Right ventricle myocardium inferior (tissue), 1 donor: ENCODE results near the gene RFC2. TPM values are rescaled to one million over a fixed set of nuclear protein-coding genes. Genes with fewer than 3 reads are reported as not detected.
"Not testable (repeated sequence)": the region's sequence is repeated elsewhere in the genome, so short reads cannot be mapped to it uniquely, and the experiment has no call there.

Source experiments
- ATAC-seq: fragments of 200-7000 bp; cut with Tn5 transposase; one replicate; pipeline ENCODE4 v1.9.1; 2020; ENCODE audit warnings: mild to moderate bottlenecking, moderate library complexity
- DNase-seq: peaks from one replicate; pipeline ENCODE4 v3.0.0; 2021; ENCODE audit errors: missing footprints
- intact Hi-C: fragments of 100-400 bp; cut with DNase I; formaldehyde crosslinking; loops from one replicate; pipeline ENCODE4 v1.11.0; 2022
- total RNA-seq: library from RNA; stranded (reverse); fragmentation: NEBNext Ultra II Directional; extraction: Animal tissue kit (Norgen Biotek cat#: 25700); gene quantifications from one replicate; pipeline ENCODE4 v1.2.1, GENCODE V29; 2021
- donor health status: DM: no; HTN: yes; CAD: no; lungs with severe emphysema.

The RFC2 gene
- total RNA-seq, 1 donor from 2014 or later: 12.4 TPM

- DNase-seq (no peak), ATAC-seq (no peak)
- intact Hi-C loops: no loop called here
These were observed 50.1 kb downstream of the RFC2 start for GRCh38 chr7:74203956-74204618.

GRCh38 chr7:74202841-74203556 lies 51.2 kb downstream of the RFC2 start:
- intact Hi-C loops: no loop called here
- no peak for ATAC-seq
- peak; percentile 17 for DNase-seq

- no peak for ATAC-seq
- no peak for DNase-seq
- intact Hi-C loops: no loop called here
These were observed 54.4 kb downstream of the RFC2 start for GRCh38 chr7:74199551-74200355.

GRCh38 chr7:74197449-74198124 lies 56.6 kb downstream of the RFC2 start:
- DNase-seq: no peak
- ATAC-seq: no peak
- intact Hi-C loops: no loop called here

- not testable (repeated sequence) for DNase-seq
- peak; percentile 30 for ATAC-seq
These were observed 58.1 kb downstream of the RFC2 start for GRCh38 chr7:74195968-74196654.

GRCh38 chr7:74195139-74195860 lies 58.9 kb downstream of the RFC2 start:
- ATAC-seq: peak; percentile 21
- DNase-seq, intact Hi-C loops: not testable (repeated sequence)

More at GRCh38 chr7:74195968-74196654, 58.1 kb downstream of the RFC2 start:
- intact Hi-C loops: not testable (repeated sequence)

GRCh38 chr7:74194686-74195085 lies 59.5 kb downstream of the RFC2 start:
- DNase-seq: no peak
- ATAC-seq: no peak
- intact Hi-C loops: no loop called here

GRCh38 chr7:74193913-74194312 lies 60.3 kb downstream of the RFC2 start:
- ATAC-seq: no peak
- intact Hi-C loops: no loop called here
- no peak for DNase-seq

GRCh38 chr7:74193054-74193453 lies 61.1 kb downstream of the RFC2 start:
- DNase-seq: no peak
- intact Hi-C loops: no loop called here
- no peak for ATAC-seq

- intact Hi-C loops: no loop called here
- no peak for DNase-seq
- ATAC-seq: no peak
These were observed 63.0 kb downstream of the RFC2 start for GRCh38 chr7:74191231-74191630.

GRCh38 chr7:74190259-74190658 lies 63.9 kb downstream of the RFC2 start:
- DNase-seq: no peak
- no peak for ATAC-seq
- intact Hi-C loops: no loop called here

- ATAC-seq: peak; percentile 73
- intact Hi-C loops: loop anchor here (5.0 kb wide), 1 partner anchor 121 kb away; no protein-coding TSS in a partner anchor
- no peak for DNase-seq
These were observed 66.1 kb downstream of the RFC2 start for GRCh38 chr7:74187915-74188675.

GRCh38 chr7:74185636-74186035 lies 68.6 kb downstream of the RFC2 start:
- no peak for DNase-seq
- intact Hi-C loops: loop anchor here (5.0 kb wide), 1 partner anchor 118 kb away; no protein-coding TSS in a partner anchor
- ATAC-seq: no peak

- no peak for ATAC-seq
- intact Hi-C loops: loop anchor here (5.0 kb wide), 1 partner anchor 118 kb away; no protein-coding TSS in a partner anchor
- no peak for DNase-seq
These were observed 69.2 kb downstream of the RFC2 start for GRCh38 chr7:74185016-74185415.

GRCh38 chr7:74183653-74184450 lies 70.3 kb downstream of the RFC2 start:
- intact Hi-C loops: no loop called here
- ATAC-seq (no peak), DNase-seq (no peak)

GRCh38 chr7:74183142-74183541 lies 71.1 kb downstream of the RFC2 start:
- DNase-seq (no peak), ATAC-seq (peak; percentile 26)
- intact Hi-C loops: no loop called here
